Erythroblast (primary cell): ENCODE measurements around the gene ORM2.

Experiments
- GATA1 ChIP-seq: IDR thresholded peaks from 2 replicates; pipeline ENCODE4 v1.6.1; 2011; ENCODE audit warnings: low read depth, mild to moderate bottlenecking, control low read depth, low read length, moderate library complexity
- POLR2A ChIP-seq: IDR thresholded peaks from 2 replicates; pipeline ENCODE4 v1.6.1; 2011; ENCODE audit warnings: mild to moderate bottlenecking, low read length

GRCh38 chr9:114359801-114360200 is 30.1 kb downstream of the ORM2 start:
- TF ChIP-seq POLR2A (no peak), GATA1 (no peak)
